GM06990 (cell line): ENCODE data around the gene MRPS14.
A peak's percentile ranks its signal among the peaks of the same experiment; 100 is the strongest.

ENCODE experiments used
- DNase-seq: peaks from one replicate; pipeline ENCODE4 v3.0.0-alpha.2; 2011; ENCODE audit not compliant: insufficient read length; ENCODE audit errors: extremely low read depth
- H3K27me3 ChIP-seq: replicated peaks from 2 replicates; pipeline ENCODE4 v1.6.0; 2011; ENCODE audit warnings: low read length; ENCODE audit not compliant: control insufficient read depth, insufficient read depth
- H3K36me3 ChIP-seq: 2 replicates; pipeline ENCODE4 v1.5.1; 2011; ENCODE audit warnings: low read length; ENCODE audit not compliant: control insufficient read depth, insufficient read depth
- H3K4me3 ChIP-seq: replicated peaks from 2 replicates; pipeline ENCODE4 v1.5.1; 2011; ENCODE audit warnings: low read depth, mild to moderate bottlenecking, control low read depth, low read length
- CTCF ChIP-seq: IDR thresholded peaks from 2 replicates; pipeline ENCODE4 v1.5.1; 2011; ENCODE audit warnings: low read length, control low read depth, mild to moderate bottlenecking, inconsistent platforms; ENCODE audit not compliant: insufficient read depth, poor library complexity, severe bottlenecking

Gene MRPS14

GRCh38 chr1:174976436-174977108, 46.7 kb downstream of the MRPS14 start:
- H3K36me3 ChIP-seq: peaks cover 5% of the 10 kb centered on the region
- no peaks in the 10 kb centered on the region for H3K27me3 ChIP-seq
- TF ChIP-seq CTCF: no peak
- no peak for DNase-seq
- no peak overlapping the region for H3K4me3 ChIP-seq

- H3K36me3 ChIP-seq: peaks cover 5% of the 10 kb centered on the region
- no peak for DNase-seq
- H3K27me3 ChIP-seq: no peaks in the 10 kb centered on the region
- no peak overlapping the region for H3K4me3 ChIP-seq
- TF ChIP-seq CTCF: no peak
Measured at GRCh38 chr1:174975764-174976163, 47.5 kb downstream of the MRPS14 start.

GRCh38 chr1:174974711-174975119, 48.5 kb downstream of the MRPS14 start:
- peaks cover 3% of the 10 kb centered on the region for H3K36me3 ChIP-seq
- H3K4me3 ChIP-seq: no peak overlapping the region
- DNase-seq: no peak
- no peak for TF ChIP-seq CTCF
- H3K27me3 ChIP-seq: no peaks in the 10 kb centered on the region

GRCh38 chr1:174971902-174972301, 51.3 kb downstream of the MRPS14 start:
- H3K27me3 ChIP-seq: no peaks in the 10 kb centered on the region
- no peak for TF ChIP-seq CTCF
- DNase-seq: no peak
- peaks cover 1% of the 10 kb centered on the region for H3K36me3 ChIP-seq
- no peak overlapping the region for H3K4me3 ChIP-seq

GRCh38 chr1:174971466-174971865, 51.8 kb downstream of the MRPS14 start:
- no peak for TF ChIP-seq CTCF
- Histone ChIP-seq H3K36me3 (peaks cover 1% of the 10 kb centered on the region), H3K4me3 (no peak overlapping the region), H3K27me3 (no peaks in the 10 kb centered on the region)
- no peak for DNase-seq

- no peaks in the 10 kb centered on the region for H3K27me3 ChIP-seq
- no peak overlapping the region for H3K4me3 ChIP-seq
- no peaks in the 10 kb centered on the region; the same call in 1 of the 2 replicates for H3K36me3 ChIP-seq
- no peak for TF ChIP-seq CTCF
- peak; percentile 35 for DNase-seq
Measured at GRCh38 chr1:174969977-174970376, 53.2 kb downstream of the MRPS14 start.
